GM18858 (cell line): Measurements from ENCODE around the gene DPP6.
A peak's percentile ranks its signal among the peaks of the same experiment; 100 is the strongest.

Experiments
- ATAC-seq: cut with Tn5 transposase; IDR thresholded peaks from one replicate; pipeline ENCODE4 v1.9.1; 2021; ENCODE audit not compliant: unreplicated experiment

Gene DPP6

DNA sequence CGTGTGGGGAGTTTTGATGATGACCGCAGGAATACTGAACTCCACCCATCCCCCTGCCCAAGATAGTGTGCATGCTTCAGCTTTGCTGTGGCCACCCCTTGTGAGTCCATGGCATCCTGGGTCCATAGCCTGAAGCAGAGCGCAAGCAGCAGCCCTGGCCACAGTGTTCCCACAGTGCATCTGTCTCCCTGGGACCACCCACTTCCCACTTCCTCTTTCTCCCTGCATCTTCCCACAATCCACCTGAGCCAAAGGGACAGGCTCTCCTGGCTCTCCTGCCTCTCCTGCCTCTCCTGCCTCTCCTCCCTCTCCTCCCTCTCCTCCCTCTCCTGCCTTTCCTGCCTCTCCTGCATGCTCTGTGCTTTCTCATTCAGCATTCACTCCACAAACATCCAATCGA is 800.0 kb downstream of the DPP6 start:
- ATAC-seq, result no peak

DNA sequence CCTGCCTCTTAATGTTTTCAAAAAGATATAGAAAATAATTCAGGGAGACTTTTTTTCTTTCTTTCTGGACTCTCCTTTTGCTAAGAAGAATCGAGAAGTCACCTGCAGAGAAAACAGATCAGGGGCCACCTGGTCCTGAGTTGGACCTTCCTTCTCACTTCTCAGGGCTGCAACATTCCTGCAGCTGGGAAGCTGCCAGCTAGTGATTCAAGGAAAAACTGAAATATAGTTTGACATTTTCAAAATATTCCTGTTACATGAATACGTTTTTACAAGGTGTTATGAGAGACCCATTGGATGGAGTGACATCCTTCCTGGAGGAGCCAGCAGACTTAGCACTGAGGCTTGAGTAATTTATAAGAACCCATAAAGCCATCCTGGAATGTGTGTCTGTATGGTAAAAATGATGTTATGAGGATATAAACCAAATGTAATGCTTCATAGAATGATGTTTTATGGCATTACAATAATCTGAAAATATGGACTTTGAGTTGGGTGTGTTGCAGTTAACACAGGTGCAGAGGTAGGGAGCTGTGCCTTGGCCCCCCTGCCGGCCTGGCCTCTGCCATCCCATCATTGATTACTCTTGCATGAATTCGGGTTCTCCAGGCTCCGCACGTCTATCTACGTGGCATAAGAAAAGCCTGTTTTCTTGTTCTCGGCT is 801.0 kb downstream of the DPP6 start:
- no peak for ATAC-seq

DNA sequence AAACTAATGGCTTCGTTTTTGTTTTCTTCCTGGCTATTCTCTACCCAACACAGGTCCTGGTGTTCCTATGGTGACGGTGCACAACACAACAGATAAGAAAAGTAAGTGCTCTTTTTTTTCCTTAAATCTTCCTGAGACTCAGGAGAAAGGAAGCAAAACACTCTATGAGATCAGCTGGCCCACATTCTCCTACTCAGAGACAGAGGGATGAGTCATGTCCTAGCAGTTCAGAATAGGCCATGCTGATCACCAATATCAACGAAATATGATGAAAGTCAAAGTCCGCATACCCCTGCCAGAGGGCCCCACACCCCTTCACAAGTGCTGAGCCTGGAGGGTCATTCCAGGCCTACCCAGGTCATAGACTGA is 801.5 kb downstream of the DPP6 start:
- ATAC-seq, result no peak

DNA sequence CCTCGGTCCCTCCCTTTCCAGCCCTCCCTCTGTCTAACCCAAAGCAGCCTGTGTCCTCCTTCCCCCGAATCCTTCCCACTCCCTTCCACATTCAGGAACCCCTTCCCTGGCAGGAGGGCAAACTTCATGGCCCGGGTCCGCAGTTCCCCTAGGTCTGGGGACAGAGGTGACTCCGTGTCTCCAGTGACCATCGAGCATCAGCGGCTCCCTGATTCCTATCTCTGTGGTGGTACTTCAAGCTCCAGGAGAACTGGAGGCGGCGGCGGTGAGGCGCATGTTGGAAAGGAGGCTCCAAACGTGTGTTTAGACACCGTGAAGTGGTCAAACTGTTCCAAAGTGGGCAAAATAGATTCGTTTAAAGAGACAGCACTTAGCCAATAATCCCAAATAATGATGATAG is 802.6 kb downstream of the DPP6 start:
- no peak for ATAC-seq

DNA sequence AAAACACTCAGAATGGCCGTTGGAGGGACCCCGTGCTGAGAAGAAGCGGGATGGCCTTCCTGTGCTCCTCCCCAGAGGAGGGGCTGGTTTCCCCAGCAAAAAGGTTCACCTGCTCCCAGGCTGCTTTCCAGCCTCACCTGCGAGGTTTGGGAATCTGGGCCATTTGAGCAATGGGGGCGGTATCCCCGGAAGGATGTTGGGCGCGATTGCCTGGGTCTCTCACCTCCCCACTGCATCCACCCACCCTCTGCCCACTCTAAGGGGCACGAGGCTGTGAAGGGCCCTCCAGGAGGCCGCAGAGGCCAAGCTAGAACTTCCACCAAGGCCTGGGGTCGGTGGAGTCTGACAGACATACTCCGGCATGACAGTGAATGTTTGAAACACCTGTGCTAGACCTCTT is 803.2 kb downstream of the DPP6 start:
- no peak for ATAC-seq

DNA sequence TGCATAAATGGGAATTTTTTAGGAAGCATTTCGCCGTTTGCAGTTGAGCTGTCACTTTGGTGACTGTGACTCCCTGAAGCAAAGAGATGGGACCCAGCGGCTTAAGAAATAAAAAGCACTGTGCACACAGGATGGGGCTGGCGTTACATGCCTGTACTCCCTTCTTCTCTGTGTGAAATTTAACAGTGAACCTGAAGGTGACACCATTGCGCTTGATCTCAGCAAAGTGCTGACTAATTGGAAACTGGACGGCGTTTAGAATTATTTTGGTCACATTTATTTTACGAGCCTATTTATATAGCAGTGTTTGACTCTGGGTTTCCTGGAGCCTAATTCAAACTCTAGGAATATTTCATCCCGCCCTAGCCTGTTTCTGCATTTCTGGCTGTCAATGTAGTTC is 804.5 kb downstream of the DPP6 start:
- ATAC-seq, result no peak

DNA sequence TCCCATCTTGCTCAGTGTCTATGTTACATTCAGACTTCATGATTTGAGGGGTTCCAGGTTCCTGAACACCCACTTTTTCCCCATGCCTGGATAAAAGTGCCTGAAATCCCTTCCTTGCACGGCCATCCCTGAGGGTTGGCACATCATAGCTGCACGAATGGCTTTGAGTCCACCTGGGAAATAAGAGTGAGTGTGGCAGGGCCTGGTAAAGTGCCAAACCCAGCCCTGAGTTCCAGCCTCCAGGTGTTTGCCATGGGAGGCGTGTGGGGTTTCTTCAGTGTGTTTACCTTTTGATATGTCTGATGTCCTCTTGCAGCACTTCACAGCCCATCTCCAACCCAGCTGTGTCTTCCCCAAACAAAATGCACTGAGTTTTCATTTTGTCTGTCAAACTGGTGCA is 805.0 kb downstream of the DPP6 start:
- no peak for ATAC-seq

DNA sequence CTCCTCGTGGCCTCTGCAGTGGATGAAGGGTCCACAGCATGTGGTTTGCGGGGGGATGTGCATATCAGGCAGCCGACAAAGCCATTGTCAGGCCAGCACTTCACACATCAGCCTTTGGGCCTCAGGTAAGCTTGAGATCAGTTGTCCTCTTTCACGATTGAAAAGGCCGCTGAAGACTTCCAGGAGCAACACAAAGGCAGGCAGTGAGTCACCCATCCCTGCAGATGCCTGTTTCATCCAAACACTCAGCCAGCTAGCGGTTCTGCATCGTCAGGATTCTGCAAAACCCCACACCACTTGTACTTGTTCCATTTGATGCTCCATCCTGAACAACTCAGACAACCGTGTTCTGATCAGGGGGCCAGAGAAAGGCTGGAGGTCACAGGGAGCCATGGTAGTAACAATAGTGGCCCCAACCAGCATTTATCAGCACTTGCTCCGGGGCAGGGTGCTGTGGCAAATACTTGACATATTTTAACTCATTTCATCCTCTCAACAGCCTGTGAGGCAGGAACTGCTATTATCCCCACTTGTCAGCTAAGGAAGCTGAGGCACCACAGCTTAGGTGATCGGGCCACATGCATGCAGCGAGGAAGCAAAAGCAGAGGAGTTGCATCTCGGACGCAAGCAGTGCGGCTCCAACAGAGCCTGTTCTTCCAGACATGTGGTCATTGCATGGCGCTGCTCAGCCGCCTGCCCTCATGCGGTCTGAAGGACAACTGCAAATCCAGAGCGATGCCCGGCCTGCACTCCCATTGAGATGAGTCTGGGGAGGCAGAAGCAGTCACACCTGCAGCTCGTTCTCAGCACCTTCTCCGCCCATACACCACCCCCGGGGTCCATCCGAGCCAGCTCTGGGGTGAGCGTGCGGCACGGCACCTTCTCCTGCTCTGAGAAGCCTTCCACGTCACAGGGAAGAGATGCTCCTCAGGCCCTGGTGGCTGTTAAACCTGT is 805.8 kb downstream of the DPP6 start:
- no peak for ATAC-seq

DNA sequence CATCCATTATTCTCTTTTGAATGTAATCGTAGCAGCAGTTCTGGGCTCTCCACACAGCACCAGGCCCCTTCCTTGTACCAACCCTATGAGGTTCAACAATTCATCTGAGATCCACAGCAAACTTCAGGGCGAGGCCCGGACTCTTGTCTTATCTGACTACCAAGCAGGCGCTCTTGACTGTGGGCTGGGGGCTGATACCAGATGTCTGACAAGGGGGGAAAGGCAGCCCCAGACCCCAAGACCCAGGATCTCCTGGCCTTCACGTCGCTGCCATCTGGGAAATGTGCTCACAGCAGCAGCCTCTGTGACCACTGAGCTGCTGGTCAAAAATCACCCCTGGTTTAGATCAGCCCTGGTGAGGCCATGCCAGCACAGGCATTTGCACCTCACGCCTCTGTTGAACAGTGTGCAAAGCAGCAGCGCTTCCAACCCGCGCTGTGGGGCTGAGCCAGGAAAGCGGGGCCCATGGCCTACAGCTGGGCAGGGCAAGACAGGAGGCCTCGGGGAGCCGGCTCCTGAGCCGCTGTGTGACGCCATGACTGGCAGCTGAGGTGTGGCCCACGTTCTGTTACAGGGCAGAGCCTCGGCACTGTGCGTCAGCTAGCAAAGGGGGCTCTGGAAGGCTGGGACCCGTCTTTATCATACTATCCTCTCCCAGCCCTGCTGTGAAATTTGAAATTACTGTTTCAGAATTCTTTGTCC is 806.8 kb downstream of the DPP6 start:
- no peak for ATAC-seq

DNA sequence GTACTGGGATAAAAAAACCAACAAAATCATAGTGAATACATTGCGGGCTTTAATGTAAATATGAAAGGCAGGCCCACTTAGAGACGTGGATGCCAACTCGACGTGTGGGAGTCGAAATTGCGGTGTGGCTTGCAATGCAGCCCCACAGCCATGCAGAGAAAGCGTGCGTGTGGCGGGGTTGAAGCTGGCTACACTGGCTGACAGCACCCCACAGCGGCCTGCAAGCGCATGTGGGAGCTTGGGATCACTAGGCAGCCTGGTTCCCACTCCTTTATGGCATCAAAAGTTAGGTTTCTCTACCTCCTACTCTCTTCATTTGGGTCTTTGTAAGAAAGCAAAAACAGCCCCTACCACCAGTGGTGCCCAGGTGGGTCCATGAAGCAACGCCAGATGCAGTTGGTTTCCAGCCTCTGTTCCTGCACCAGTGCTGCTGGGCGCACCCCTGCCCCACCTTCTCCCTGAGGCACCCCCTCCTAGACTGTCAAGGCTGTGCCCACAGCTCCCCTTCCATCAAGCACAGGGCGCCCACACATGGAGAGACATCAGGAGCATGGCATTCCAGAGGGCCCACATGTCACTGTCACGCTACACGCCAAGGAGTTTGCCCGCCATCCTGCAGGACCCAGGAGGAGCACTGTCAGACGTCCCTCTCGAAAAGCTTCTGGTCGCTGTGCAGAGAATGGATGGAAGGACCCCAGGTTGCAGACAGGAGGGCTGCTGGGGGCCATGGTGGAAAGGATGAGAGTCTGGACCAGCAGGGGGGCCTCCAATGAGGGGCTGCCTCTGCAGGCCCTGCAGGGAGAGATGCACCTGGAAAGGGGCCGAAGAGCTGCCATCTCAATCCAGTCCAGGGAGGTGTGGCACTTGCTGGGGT is 807.8 kb downstream of the DPP6 start:
- ATAC-seq, result no peak

DNA sequence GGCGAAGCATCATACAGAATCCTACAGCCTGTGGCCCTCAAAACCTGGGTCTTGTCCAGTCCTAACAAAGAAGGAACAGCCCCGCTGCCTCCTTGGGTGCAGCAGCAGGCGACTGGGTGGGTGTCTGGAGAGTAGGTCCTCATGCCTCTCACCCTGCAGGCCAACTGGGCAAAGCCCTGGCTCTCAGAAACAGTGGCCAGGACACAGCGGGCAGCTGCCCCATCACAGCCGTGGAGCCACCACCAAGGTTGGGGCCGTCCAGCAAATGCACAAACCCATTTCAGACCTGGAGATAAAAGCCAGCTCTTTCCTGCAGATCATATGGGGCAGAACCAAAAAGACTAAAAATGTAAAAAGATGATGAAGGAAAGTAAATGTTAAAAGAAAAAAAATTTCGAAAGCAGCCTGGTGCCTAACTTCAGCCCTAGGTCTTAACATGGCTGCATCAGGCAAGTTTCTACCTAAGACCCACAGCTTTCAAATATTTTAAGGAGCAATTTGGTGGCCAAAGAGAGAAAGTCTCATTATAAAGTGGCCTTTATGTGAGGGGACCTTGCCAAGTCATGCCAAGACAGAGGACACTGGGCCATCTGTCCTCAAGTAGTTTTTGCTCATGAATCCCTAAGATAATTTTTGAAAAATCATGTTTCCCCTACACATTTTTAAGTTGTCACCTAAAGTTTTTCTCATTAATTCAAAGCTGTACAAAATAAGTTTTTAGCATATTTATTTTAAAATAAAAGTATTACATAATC is 808.6 kb downstream of the DPP6 start:
- ATAC-seq, result no peak

DNA sequence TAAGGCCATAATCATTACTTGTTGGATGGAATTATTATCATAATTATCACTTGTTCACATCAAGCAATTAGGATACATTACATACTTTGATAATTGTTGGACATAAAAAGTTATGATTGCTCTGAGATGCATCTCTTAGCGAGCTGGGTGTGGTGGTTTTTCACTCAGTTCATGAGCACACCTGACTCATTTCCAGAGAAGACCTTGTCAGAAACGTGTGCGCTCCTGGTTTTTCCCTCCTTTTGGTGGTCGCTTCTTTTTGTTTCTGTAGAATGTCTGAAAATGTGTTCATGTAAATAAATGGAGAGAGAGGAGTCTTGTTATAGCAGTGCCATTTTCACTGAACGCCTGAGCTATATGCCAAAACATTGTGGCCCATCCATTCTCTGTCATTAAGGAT is 809.4 kb downstream of the DPP6 start:
- no peak for ATAC-seq

DNA sequence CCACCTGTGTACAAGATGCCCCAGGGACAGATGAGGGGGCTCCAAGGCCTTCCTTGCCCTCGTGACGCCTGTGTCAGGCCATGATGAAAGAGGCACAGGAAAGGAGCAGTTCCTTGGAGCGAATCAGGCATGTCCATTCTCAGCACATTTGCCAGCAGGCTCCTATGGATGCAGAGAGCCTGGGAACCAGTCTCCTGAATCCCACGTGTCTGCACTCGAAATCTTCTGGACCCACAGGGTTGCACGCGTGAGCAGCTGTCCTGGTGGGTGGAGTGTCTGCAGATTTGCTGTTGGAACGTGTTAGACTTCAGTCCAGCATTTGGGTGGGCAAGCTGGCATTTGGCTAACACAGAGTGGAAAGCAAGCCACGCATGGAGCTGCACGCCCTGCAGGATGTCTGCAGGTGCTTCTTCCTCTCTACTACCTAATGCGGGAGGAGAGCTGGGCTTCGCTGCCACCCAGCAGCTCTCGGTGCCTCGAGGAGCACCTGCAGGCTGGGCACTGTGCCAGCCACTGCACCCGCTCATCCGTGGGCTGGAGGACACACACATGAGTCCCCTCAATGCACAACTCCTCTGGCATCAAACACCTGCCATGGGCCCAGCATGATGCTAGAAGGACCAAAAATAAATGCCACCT is 810.1 kb downstream of the DPP6 start:
- no peak for ATAC-seq

DNA sequence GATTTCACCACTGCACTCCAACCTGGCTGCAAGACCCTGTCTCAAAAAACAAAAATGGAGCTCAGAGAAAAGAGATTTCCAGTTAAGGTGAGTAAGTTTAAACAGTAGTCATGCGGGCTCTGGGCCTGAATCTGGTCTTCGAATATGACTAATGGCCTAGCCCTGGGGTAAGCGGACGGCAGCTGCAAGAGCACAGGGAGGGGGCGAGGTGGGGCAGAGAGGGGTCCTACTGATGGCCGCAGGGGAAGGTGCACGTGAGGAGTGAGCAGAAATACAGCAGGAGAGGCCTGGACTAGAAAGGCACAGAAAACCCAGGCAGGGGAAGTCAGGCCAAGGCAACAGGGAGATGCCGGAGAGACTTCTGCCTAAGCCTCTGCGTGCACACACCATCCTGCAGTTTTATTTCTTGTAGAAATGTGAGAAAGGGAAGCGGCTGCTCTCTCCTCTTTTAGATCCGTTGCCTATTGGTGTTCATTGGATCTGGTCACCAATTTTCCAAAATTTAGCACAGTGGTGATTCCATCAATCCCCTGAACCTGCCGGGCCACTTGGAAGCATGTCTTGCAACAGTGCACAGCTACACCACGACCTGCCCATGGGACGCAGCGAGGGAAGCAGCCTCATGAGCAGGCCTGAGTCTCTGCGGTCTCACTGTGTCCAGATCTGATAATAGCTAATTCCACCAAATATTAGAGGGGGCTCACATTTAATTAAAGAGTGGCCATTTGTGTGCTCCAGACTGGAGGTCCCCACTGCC is 811.7 kb downstream of the DPP6 start:
- no peak for ATAC-seq

DNA sequence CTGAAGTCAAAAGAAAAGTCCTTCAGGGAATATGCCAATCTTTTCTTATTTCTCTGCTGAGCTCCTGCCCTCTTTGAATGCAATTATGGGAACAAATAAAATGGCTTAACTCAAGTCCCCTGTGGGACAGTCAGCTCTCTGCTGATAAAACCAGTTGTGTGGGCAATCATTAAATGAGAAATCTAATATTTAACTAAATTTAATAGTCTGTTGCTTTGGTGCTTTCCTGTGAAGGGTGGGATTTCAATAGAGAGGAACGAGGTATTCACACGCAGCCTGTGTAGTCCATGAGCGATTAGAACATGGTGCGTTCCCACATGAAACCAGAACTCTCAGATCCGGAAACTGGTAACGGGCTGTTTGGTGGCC is 812.3 kb downstream of the DPP6 start:
- ATAC-seq, result no peak

DNA sequence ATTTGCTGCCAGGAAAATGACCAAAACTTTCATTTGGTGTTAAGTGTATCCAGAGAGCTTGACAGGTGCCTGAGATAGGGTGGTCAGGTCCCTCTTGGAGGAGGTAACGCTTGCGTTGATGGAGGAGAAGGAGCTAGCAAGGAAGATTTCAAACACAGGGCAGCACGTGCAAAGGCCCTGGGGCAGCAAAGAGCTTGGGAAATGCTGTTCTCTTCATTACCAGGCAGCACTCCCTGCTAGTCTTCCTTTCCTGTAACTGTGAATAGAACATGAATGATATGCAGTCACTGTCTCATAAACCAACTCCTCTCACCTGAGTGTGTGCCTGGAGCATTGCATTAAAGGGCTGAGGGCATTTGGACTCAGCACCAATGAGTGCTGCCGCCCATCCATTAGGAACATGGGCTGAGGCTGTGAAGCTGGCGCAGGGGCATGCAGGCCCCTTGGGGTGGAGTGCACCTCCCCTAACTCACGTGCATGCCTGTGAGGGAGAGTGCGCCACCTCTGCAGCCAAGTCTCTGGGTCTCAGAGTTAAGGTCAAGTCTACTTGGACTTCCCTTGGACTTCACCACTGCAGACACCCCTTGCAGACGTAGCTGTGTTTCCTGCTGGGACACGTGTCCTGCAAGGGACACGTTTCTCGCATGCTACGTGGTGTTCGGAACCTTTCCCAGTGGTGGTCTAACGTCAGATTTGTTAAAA is 813.9 kb downstream of the DPP6 start:
- no peak for ATAC-seq

DNA sequence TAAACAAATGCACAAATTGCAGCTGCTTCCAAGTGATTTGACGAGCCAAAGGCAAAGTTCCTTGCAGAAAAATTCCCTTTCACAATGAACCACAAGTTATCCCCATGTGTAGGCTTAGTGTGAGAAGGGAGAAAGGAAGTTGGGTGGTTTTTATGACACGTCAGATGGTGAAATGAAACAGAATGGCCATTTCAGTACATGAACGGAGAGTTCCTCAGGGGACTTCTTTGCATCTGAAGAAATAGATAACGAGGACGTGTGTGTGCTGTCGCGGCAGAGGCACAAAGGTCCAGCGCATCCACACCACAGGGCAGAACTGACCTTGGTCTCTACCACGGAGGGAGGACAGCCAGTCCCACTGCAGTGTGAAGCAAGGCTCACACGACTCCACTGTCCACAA is 814.9 kb downstream of the DPP6 start:
- ATAC-seq, result peak; percentile 70

DNA sequence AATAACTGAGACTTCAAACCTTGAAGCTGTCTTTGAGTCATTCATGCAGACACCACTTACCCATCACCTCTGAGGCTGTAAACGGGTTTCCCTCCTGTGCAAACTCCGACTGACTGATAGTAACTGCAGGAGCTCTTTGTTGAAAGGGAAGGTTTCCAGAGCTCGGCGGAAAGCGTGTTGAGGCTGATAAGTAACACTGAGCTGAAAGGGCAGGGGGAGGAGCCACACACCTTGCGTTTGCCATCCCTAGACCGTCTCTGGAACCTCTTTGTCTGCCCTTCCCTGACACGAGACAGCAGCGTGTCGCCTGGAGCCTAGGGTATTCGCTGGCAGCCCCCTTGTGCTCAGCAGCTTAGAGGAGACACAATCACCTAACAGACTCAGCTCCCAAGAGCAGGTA is 816.7 kb downstream of the DPP6 start:
- ATAC-seq, result no peak

DNA sequence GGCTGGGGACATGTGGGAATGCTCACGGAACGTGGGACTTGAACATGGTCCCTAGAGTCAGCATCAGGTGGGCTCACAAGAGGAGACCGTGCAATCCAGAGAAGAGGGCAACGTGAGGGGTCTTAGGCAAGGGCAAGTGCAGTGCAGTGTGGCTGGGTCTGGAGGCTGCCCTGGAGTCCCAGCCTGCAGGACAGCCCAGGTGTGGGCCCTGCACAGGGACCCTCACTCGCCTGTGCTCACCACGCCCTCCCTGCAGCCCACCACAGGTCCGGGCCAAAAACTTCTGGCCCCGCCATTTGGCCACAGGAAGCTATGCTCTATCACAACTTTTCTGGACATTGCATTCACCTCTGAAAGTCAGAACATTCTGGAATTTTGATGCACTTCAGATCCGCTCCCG is 817.2 kb downstream of the DPP6 start:
- ATAC-seq, result no peak
